Measurements from ENCODE around the gene ABHD17B.
A peak's percentile ranks its signal among the peaks of the same experiment; 100 is the strongest.

ABHD17B gene

GRCh38 chr9:71875345-71875744, 35.6 kb downstream of the ABHD17B start:
- DNase-seq = no peak

GRCh38 chr9:71863631-71864030, 47.4 kb downstream of the ABHD17B start:
- no peak for DNase-seq

- no peak for DNase-seq
These were observed 49.4 kb downstream of the ABHD17B start for GRCh38 chr9:71861618-71862017.

- no peak for DNase-seq
These were observed 51.1 kb downstream of the ABHD17B start for GRCh38 chr9:71859939-71860338.

- no peak for DNase-seq
These were observed 52.2 kb downstream of the ABHD17B start for GRCh38 chr9:71858812-71859211.

GRCh38 chr9:71858102-71858798, 52.7 kb downstream of the ABHD17B start:
- no peak for DNase-seq

- DNase-seq = no peak
These were observed 53.8 kb downstream of the ABHD17B start for GRCh38 chr9:71857159-71857558.

GRCh38 chr9:71854811-71855210, 56.2 kb downstream of the ABHD17B start:
- no peak for DNase-seq

- DNase-seq = no peak
These were observed 57.9 kb downstream of the ABHD17B start for GRCh38 chr9:71853084-71853483.

GRCh38 chr9:71850996-71851395, 60.0 kb downstream of the ABHD17B start:
- DNase-seq = no peak

GRCh38 chr9:71847892-71848291, 63.1 kb downstream of the ABHD17B start:
- no peak for DNase-seq

- DNase-seq = no peak
These were observed 66.2 kb downstream of the ABHD17B start for GRCh38 chr9:71844808-71845207.

GRCh38 chr9:71839668-71840067, 71.3 kb downstream of the ABHD17B start:
- DNase-seq = no peak

GRCh38 chr9:71835596-71835995, 75.4 kb downstream of the ABHD17B start:
- no peak for DNase-seq

- no peak for DNase-seq
These were observed 80.1 kb downstream of the ABHD17B start for GRCh38 chr9:71830929-71831328.

- no peak for DNase-seq
These were observed 80.8 kb downstream of the ABHD17B start for GRCh38 chr9:71830153-71830552.

- DNase-seq = no peak
These were observed 84.7 kb downstream of the ABHD17B start for GRCh38 chr9:71826279-71826678.

GRCh38 chr9:71824257-71824656, 86.7 kb downstream of the ABHD17B start:
- no peak for DNase-seq

GRCh38 chr9:71822935-71823334, 88.1 kb downstream of the ABHD17B start:
- DNase-seq = no peak

GRCh38 chr9:71822456-71822855, 88.5 kb downstream of the ABHD17B start:
- DNase-seq = no peak

GRCh38 chr9:71821405-71821804, 89.6 kb downstream of the ABHD17B start:
- DNase-seq = no peak

- DNase-seq = no peak
These were observed 90.5 kb downstream of the ABHD17B start for GRCh38 chr9:71820403-71820921.

GRCh38 chr9:71819115-71819739, 91.8 kb downstream of the ABHD17B start:
- peak; percentile 53 for DNase-seq

GRCh38 chr9:71816916-71817451, 94.0 kb downstream of the ABHD17B start:
- no peak for DNase-seq

Measured in activated CD4-positive, alpha-beta T cell treated with anti-CD3 and anti-CD28 coated beads, Interleukin-2, amount 50 U/mL, for 1 hour (primary cell).